ENCODE results near the gene CD40LG. TPM values are rescaled to one million over a fixed set of nuclear protein-coding genes. Genes with fewer than 3 reads are reported as not detected.

The CD40LG gene
- under 1 TPM; 0.12 to 0.26 (median 0.18) TPM for polyA plus RNA-seq (ENCODE audit: insufficient read depth in 1 of 5, insufficient read length in 5 of 5, low replicate concordance in 1 of 5)
- long read RNA-seq, donor 1, result 0 reads
- long read RNA-seq, donor 2, result 0 reads
- long read RNA-seq, donor 3, result 0 reads
- long read RNA-seq, donor 4, result 0 reads
- long read RNA-seq, donor 5, result 0 reads
- long read RNA-seq, donor 6, partial matches to known transcripts, result 0 of 1 reads
- long read RNA-seq, donor 6, other reads (novel, unspliced or antisense), result 0 of 1 reads
- long read RNA-seq, donor 7, result 0 reads
- long read RNA-seq, donor 8, result 0 reads

DNA sequence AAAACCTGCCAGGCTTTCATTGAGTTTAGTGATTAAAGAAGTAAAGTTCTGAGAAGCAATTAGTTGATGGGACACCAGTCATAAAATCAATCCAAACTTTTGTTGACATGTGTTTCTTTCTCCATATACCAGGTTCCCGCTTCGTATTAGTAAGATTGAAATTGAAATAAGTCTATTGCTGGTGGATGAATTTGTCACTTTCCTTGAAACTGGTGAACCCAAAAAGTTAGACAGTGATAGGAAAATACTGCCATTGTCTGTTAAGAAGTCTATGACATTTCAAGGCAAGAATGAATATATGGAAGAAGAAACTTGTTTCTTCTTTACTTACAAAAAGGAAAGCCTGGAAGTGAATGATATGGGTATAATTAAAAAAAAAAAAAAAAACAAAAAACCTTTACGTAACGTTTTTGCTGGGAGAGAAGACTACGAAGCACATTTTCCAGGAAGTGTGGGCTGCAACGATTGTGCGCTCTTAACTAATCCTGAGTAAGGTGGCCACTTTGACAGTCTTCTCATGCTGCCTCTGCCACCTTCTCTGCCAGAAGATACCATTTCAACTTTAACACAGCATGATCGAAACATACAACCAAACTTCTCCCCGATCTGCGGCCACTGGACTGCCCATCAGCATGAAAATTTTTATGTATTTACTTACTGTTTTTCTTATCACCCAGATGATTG is at the start of gene CD40LG:
CD40LG (plus strand) TSS at position 482 of the 684 bp plus-strand sequence; CDS start at position 573, 91 bp downstream.
- DNase-seq, result no peak

DNA sequence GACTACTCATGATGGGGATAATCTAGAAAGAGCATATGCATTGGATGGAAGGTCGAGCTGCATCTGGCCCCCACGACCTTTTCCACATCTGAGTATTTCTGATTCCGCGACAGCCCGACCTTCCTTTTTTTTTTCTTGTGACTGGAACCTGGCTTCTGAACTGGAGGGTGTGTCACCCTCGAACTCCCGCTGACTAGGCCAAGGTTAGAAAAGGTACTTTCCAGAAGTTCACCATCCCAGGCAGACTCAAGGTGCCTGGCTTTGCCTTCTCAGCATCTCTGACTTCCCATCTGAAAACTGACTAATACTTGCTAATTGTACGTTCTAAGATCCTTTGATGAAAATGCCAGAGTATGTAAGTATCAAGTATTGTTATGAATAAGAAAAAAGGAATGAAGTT is 49.3 kb upstream of the CD40LG start:
- no peak for DNase-seq

DNA sequence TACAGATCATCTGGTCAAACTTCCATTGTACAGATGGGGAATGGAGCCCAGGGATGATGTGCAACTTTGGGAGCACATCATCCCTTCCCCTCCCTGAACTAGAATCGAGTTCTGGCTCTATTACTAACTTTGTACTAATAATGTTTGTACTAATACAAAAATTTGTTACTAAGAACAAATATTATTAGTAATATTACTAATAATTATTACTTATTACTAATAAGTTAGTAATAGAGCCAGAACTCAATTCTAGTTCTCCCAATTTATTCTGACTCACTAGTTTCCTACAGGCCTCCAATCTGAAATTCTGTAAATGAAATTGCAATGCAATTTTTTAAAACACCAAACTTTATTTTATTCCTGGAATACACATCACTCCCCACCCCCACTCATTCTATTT is 47.9 kb upstream of the CD40LG start:
- DNase-seq, result no peak

DNA sequence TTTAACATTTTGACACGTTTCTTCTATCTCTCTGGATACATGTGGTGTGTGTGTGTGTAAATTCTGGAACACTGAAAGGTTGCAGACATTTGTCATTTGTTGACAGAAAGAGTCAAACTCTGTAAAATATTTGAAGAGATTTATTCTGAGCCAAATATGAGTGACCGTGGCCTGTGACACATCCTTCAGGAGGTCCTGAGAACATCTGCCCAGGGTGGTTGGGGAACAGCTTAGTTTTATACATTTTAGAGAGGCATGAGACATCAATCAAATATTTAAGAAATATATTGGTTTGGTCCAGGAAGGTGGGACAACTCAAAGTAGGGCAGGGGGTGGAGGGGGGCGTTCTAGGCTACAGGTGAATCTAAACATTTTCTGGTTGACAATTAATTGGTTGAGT is 40.7 kb upstream of the CD40LG start:
- DNase-seq, result no peak

DNA sequence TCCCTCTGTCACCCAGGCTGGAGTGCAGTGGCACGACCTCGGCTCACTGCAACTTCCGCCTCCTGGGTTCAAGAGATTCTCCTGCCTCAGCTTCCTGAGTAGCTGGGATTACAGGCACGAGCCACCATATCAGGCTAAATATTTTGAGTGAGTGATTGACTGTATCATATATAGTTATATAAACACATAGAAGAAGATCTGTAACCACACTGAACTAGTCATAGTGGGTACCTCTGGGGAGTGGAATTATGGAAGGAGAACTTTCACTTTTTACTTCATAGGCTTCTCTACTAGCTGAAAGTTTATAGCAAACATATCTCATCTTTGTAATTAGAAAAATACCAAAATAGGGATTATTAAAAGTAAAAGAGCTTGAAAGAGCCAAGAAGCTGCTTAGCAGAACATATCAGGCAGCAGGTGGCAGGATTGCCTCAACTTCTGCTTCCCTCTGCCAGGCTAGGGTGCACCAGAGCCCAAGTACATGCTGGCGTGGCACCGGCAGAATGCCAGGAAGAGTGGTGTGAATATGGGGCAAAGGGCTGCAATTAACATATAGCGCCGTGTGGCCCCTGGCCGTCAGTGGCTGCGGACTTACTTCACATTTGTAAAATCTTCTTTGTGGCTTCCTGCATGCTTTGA is 39.5 kb upstream of the CD40LG start:
- no peak for DNase-seq

DNA sequence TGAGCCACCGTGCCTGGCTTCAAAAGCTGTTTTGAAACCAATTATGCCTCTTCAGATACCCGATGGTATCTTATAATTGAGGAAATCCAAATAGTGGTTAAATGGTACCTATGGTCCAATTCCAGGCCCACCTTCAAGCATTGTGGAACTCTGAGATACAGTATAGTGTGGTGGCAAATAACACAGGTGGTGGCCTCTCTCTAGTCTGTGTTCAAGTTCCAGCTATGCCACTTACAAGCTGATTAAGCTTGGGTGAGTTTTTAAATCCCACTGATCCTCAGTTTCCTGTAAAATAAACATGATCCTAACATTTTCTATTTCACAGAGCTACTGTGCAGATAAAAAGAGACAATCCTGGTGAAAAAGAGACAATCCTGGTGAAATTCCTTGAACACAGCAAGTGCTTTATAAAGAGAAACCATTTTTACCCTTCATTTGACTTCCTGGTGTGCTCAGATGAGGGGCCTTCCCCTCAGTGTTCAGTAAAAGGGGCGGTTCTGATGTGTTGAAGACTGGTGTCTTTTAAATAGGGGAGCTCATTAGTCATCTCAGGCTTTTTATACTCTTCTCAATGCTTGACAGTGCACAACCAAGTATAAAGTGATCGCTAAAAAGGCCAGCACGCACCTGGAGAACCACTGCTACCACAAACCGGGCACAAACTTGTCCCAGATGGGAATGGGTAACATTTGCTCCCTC is 30.8 kb upstream of the CD40LG start:
- no peak for DNase-seq

DNA sequence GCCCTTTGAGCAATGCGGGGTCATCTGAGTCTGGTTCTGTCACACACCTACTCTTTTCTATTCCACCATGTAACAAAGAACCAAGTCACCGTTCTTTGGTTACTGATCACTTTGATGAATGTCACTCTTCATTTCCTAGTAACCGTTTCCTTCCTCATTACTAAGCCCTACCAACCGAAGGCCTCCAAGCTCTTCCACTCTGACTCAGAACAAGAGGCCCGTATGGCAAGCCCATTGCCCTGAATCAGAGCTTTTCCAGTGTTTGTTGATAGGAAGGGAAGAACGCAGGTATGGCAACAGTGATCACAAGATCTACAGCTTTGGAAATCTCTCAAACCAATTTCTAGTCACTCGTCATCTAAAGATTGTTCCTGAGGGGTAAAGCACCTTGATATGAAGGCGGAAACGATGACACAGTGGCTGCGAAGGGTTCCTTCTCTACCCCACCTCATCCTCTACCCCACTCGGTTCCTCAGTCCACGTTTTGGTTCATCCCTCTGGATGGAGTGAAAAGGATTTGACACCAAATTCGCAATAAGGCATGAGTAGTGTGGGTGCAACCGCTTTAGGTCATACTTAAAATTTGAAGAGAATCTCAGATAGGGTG is 28.0 kb upstream of the CD40LG start:
- DNase-seq, result no peak

DNA sequence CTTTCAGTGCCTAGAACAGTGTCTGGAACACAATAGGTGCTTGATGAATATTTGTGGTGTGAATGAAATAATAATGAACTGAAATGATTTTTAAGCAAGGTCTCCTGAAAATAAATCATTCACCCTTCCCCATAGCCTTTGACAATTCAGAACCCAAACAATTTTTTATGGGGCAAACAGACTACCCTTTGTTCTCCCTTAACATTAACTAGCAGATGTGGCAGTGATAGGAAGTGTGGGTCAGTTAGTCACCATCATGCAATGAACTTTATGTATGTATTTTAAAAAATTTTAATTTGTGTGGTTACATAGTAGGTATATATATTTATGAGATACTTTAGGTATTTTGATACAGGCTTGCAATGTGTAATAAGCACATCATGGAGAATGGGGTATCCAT is 27.2 kb upstream of the CD40LG start:
- DNase-seq, result no peak

DNA sequence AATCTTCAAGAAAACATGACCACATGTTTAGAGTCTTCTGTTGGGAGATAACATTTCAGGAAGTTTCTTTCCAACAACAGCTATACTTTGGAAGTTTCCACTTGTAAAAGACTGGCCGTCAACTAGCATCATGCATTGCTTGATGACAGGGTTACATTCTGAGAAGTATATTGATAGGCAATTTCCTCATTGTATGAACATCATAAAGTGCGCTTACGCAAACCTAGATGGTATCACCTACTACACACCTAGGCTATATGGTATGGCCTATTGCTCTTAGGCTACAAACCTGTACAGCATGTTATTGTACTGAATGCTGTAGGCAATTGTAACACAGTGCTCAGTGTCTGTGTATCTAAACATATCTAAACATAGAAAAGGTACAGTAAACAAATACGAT is 25.4 kb upstream of the CD40LG start:
- no peak for DNase-seq

DNA sequence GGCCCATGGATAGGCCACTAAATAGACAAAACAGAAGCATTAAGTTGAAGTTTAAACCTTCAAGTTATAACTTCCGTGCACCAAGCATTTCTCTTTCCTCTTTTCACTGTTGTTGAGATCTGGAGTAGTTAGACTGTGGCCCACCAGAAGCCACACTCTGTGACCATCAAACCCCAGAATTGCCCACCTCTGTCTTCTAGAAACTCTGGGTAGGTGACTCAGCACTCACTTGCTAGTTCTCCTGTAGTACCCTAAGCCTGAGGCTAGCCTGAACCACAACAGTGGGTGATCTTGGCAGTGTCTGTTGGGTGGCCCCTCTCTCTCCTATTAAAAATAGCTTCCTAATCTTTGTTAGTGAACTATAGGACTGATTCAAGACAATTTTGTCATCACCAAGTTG is 24.6 kb upstream of the CD40LG start:
- DNase-seq, result no peak

DNA sequence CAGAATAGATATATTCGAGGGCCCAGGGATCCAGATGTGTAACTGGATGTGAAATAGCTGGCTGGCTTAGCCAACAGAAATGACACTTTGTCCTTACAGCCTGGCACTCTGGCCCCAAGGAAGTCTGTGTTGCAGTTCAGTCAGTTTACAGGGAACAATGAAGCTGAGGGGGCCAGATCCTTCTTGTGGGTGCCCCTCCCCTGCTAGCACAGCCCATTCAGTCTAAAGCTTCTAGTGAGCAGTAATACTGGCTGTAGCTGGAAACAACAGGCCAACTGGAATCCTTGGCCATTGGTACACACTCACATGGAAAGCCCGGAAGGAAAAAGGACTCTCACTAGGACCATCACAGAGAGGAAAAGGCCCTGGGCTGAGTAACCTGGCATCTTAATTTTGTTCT is 22.7 kb upstream of the CD40LG start:
- no peak for DNase-seq

DNA sequence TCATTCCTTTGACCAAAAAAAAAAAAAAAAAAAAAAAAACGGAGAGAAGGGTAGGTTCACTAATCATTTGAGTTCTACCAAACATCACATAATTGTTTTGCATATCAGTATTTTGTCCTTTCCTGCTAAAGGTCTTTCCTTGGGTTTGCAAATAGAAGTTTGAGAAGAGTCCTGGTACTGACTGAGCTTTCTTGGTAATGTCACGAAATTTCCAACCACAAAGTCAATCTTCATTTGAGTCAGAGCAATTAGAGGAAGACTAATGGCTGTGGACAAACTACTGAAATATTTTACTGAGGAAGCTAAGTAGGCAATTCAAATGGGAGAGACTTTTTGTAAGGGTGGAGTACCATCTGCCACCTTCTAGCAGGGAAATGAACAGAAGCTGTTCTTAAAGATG is 21.7 kb upstream of the CD40LG start:
- no peak for DNase-seq

DNA sequence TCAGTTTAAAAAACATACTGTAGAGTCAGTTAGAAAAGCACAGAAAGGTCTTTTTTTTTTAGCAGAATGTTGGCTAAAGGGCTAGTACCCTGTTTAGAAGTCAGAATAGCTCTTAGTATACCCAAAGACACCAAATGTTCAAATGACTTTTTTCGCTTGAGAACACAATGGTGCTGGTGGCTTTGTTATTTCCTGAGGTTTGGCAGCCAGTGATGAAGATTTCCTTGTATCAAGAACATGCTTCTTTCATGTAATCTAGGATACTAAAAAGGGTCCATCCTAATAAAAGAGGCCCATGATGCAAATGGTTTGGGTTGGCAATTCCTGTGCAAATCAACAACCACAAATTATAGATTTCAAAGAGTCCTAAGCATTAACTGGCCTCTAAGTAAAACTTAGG is 21.1 kb upstream of the CD40LG start:
- DNase-seq, result no peak

DNA sequence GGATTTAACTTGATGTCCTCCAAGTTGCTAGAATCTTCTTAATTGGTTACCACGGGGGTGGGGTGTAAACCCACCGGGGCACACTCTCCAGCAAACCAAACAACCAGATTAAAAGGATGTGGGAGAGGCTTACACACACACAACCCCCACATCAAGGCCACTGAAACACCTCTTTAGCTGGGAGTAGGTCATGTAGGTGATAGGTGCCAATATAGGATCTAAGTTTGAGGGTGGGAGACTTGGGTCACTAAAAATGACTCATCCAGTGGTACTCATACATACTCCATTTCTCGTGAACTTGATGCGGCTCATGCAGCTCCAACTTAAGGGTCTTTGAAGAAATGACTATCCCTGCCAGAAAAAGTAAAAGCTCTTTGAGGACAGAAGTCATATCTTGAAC is 20.5 kb upstream of the CD40LG start:
- DNase-seq, result no peak

DNA sequence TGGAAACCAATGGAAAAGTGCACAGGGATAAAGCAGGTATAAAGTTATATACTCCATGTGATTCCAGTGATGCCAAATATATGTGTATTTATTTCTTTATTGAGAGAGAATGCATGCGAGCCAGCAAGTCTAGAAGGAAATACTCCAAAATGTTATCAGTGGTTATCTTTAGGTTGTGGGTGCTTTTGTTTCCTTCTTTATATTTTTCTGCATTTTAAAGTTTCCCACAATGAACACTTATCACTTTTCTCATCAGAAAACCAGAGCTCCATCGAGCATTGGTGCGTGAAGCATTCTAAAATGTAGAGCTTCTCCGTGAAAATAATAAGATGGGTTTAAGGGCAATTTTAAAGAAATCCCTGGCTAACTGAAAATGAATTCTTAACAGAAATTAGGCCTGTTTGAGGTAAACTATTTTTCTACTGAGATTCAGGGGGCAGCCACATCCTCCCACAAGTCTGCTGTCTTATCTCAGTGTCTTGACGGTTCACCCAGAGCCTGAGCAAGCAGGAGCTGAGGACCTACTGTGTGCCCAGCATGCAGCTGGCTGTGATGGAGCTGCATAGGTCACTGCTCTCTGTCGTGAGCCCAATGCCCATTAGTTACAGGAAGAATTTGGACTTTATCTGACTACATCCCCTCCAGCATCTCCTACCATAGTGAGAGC is 18.7 kb upstream of the CD40LG start:
- no peak for DNase-seq

DNA sequence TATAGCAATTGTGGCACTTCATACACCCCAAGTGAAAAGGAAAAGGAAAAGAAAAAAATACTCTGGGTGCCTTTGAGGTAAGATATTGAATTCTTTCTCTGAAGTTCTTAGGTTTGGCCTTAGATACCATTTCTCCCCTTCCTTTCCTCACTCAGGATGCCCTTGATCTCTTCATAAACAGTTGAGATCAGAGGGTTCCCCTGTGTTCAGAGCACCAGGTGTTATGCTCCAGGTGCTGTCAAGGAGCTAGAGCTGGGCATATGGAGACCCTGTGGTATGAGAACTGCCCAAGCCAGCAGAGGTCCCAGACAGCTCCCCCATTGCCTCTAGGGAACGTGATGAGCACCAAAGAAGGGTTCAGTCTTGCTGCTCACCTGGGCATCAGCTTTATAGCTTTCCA is 17.1 kb upstream of the CD40LG start:
- DNase-seq, result no peak

DNA sequence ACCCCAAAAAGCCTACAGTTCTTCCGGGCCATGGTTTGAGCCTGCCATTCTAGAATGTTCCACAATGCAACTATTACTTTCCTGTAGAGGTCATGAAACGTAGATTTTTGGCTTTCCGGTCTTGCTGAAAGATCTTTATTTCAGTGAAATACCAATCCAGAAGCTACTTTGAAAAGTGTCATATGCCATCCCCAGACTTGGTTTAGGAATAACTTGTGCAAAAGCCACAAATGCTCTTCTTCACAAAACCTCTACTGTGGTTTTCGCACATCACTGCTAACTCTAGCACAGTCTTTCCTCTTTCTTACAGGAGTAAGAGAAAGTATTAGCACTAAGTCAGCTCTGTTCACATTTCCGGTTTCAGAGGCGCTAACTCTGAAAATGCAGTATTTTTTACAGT is 12.7 kb upstream of the CD40LG start:
- DNase-seq, result no peak

DNA sequence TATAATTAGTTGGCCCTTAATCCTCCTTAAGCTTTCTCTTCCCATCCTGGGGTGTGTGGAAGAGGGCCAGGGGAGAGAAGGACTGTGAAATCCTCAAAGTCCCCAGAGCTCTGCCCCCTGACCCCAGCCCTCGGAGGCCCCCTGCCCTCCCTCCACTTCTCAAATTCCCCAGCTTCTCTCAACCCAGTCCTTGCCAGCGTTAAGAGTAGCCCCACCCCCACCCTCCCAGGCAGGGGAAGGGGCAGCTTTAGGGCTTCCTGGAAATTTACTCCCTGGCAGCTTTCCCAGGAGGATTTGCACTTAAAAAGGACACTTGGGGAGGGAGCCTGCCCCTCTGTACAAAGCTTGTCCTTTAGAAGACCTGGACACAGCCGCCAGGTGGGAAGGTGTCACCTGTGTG is 11.8 kb upstream of the CD40LG start:
- peak; percentile 1 to 2 for DNase-seq

DNA sequence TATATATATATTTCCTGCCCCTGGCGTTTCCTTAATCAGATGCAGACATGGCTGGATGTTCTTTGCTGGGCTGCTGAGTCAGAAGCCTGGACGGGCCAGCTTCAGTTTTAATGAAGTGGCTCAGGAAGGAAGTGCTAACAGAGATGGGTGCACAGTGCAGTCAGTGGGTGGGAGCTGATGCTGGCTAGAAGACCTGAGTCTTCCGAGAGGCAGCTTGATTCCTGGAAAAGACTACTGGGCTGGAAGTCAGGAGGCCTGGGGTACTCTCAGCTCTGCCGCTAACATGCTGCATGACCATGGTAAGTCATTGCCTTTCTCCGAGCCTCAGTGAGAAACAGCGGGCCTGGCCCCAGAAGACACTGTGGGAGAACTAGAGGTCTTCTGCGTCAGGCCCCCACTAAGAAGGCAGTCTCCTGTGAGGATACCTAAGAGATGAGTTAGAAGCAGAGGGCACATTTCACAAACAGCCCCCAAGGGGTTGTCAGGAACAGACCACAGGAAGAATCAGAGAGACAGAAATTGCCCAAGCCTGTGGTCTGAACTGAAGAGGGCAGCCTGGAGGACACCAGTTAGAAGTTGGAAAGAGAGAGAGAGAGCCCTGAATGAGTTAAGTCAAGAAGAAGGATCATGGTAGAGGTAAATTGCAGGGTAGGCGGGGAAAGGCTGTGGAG is 8.3 kb upstream of the CD40LG start:
- no peak for DNase-seq

DNA sequence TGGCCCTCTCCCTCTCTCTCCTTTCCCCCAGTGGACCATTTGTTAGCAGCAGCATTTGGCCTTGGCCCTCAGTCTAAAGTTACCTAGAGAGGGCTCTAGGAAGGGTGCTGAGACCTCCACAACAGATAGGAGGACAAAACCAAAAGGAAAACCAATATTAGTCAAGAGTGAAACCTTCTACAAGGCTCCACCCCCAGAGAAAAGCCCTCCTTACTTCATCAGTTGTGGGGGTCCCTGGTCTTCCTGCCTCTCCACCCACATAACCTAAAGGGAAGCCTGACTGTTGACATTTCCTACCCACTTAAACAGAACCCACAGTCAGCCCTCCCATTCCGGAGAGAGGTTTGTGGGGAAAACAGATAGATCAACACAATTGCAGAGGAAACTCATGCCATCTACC is 4.7 kb upstream of the CD40LG start:
- no peak for DNase-seq

DNA sequence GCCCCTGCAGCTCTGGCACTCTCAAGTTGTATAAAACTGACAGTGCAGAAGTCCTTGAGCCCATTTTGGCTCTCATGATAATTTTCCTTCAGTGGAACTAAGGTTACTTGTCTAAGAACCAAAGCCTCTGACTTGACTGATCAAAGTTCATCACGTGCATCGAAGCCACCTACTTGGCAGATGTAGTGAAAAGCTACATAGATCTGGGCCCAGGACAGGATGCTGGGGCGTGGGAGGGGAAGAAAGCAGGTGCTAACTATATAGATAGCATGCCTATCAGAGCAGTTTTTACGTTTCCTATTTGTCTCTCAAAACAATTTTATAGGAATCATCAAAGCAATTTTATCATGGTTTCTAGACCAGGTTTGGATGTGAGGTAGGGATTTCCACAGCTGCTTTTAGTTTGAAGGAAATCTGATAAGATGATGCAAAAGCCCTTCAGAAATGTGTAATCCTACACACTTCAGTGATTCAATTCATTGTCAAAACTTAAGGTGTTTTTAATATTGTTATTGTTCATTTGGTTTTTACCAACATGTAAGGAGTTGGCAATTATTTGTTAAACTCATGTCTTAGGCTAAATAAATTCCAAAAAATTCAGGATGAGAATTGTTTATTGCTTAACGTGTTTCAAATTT is 1.2 kb upstream of the CD40LG start:
- no peak for DNase-seq
